K562 (cell line): ENCODE data around the gene BZW1. TPM values are rescaled to one million over a fixed set of nuclear protein-coding genes. Genes with fewer than 3 reads are reported as not detected.
A peak's percentile ranks its signal among the peaks of the same experiment; 100 is the strongest.

Source experiments
- ARID1B ChIP-seq: fragments of 450-650 bp; IDR thresholded peaks from 2 replicates; pipeline ENCODE4 v1.6.1; 2016; ENCODE audit warnings: antibody characterized with exemption, mild to moderate bottlenecking, inconsistent platforms
- ARID2 ChIP-seq: fragments of 450-650 bp; IDR thresholded peaks from 2 replicates; pipeline ENCODE4 v1.6.1; 2017; ENCODE audit warnings: antibody characterized with exemption, mild to moderate bottlenecking
- FIP1L1 ChIP-seq: fragments of 200-400 bp; formaldehyde crosslinking; IDR thresholded peaks from 2 replicates; pipeline ENCODE4 v1.6.1; 2018; ENCODE audit warnings: mild to moderate bottlenecking, low read depth, low read length; ENCODE audit not compliant: poor library complexity, severe bottlenecking
- FOXK1 ChIP-seq: sonication (generic); formaldehyde crosslinking; IDR thresholded peaks from 2 replicates; pipeline ENCODE4 v1.8.0; 2022; ENCODE audit warnings: missing genetic modification reagents, mild to moderate bottlenecking, borderline replicate concordance
- KLF16 ChIP-seq: IDR thresholded peaks from 2 replicates; pipeline ENCODE4 v1.6.1; 2016; ENCODE audit warnings: antibody characterized with exemption
- NCOA2 ChIP-seq, 2 experiments: fragments of 450-650 bp; IDR thresholded peaks; 2 replicates each; pipeline ENCODE4 v1.6.1; 2018; ENCODE audit warnings: mild to moderate bottlenecking in 2 of 2, moderate library complexity in 1 of 2; ENCODE audit not compliant: partially characterized antibody in 2 of 2
- POLR2H ChIP-seq: IDR thresholded peaks from 2 replicates; pipeline ENCODE4 v1.6.1; 2016; ENCODE audit warnings: missing genetic modification characterization, low read depth, mild to moderate bottlenecking, control low read depth, missing compliant biosample characterization, moderate library complexity
- PRPF4 ChIP-seq: fragments of 200-400 bp; formaldehyde crosslinking; IDR thresholded peaks from one replicate; pipeline ENCODE4 v1.6.1; 2017; ENCODE audit warnings: low read length, low read depth, mild to moderate bottlenecking; ENCODE audit not compliant: insufficient read depth, poor library complexity, severe bottlenecking
- TBP ChIP-seq: optimal IDR thresholded peaks from 2 replicates; pipeline ENCODE3; 2011; ENCODE audit warnings: low read depth, low read length, improper control_type of control experiment
- ZBTB1 ChIP-seq: sonication (generic); formaldehyde crosslinking; IDR thresholded peaks from 2 replicates; pipeline ENCODE4 v1.8.1; 2023; ENCODE audit warnings: missing genetic modification reagents, low read depth, mild to moderate bottlenecking, borderline replicate concordance
- ZC3H11A ChIP-seq: IDR thresholded peaks from 2 replicates; pipeline ENCODE4 v1.6.1; 2012; ENCODE audit warnings: low read depth, low read length, improper control_type of control experiment
- ZNF324 ChIP-seq: fragments of 250-450 bp; sonication (Bioruptor Pico); IDR thresholded peaks from 2 replicates; pipeline ENCODE4 v1.4.0; 2020; ENCODE audit warnings: mild to moderate bottlenecking
- ZNF444 ChIP-seq: fragments of 250-450 bp; sonication (Bioruptor Pico); IDR thresholded peaks from 2 replicates; pipeline ENCODE4 v1.4.0; 2020; ENCODE audit warnings: mild to moderate bottlenecking, moderate library complexity
- ZNF830 ChIP-seq: fragments of 250-450 bp; sonication (Bioruptor Pico); IDR thresholded peaks from 2 replicates; pipeline ENCODE4 v1.5.0; 2021; ENCODE audit warnings: mild to moderate bottlenecking
- polyA plus RNA-seq, 8 experiments: library from polyadenylated mRNA; depleted of rRNA in 4 of 8; stranded (reverse) in 5 of 8; unstranded in 3 of 8; fragments of >200 nt; fragmentation: Nextera tagmentation in 2 of 8; fragmentation: Illumina TruSeq in 1 of 8; extraction: Ambion mirVana in 2 of 8; extraction: Trizol in 1 of 8; gene quantifications; 2 replicates each; pipeline versions ENCODE4 v1.2.1 to v1.2.3, GENCODE V29; 2011 to 2014; ENCODE audit warnings: inconsistent platforms in 1 of 8, missing spikeins in 1 of 8
- total RNA-seq, 7 experiments: library from RNA; depleted of rRNA in 6 of 7; stranded (reverse); fragments of >200 nt in 6 of 7; fragmentation: Illumina TruSeq in 2 of 7; extraction: Trizol in 2 of 7; gene quantifications; 2 replicates each; pipeline versions ENCODE4 v1.2.1 to v1.2.3, GENCODE V29; 2011 to 2021; ENCODE audit warnings: low replicate concordance in 1 of 7
- TF ChIP-seq, protein P1 (sequence below): fragments of 450-650 bp; IDR thresholded peaks from 2 replicates; pipeline ENCODE4 v1.6.1; 2018; ENCODE audit not compliant: partially characterized antibody
- TF ChIP-seq, protein P2 (sequence below): fragments of 450-650 bp; IDR thresholded peaks from 2 replicates; pipeline ENCODE4 v1.6.1; 2017; ENCODE audit warnings: mild to moderate bottlenecking, moderate library complexity
- TF ChIP-seq, protein P3 (sequence below): sonication (generic); formaldehyde crosslinking; IDR thresholded peaks from 2 replicates; pipeline ENCODE4 v1.8.0; 2022; ENCODE audit warnings: mild to moderate bottlenecking, low read depth, missing genetic modification reagents
- TF ChIP-seq, protein P4 (sequence below): fragments of 450-650 bp; IDR thresholded peaks from 2 replicates; pipeline ENCODE4 v1.6.1; 2018; ENCODE audit warnings: mild to moderate bottlenecking, low read depth; ENCODE audit not compliant: partially characterized antibody

BZW1 gene
- total and polyA plus RNA-seq, 9 of the 15 experiments (the other 6 are each of a cell fraction or from before 2014, with no cell fraction given), result 110 to 244 (median 198) TPM

DNA sequence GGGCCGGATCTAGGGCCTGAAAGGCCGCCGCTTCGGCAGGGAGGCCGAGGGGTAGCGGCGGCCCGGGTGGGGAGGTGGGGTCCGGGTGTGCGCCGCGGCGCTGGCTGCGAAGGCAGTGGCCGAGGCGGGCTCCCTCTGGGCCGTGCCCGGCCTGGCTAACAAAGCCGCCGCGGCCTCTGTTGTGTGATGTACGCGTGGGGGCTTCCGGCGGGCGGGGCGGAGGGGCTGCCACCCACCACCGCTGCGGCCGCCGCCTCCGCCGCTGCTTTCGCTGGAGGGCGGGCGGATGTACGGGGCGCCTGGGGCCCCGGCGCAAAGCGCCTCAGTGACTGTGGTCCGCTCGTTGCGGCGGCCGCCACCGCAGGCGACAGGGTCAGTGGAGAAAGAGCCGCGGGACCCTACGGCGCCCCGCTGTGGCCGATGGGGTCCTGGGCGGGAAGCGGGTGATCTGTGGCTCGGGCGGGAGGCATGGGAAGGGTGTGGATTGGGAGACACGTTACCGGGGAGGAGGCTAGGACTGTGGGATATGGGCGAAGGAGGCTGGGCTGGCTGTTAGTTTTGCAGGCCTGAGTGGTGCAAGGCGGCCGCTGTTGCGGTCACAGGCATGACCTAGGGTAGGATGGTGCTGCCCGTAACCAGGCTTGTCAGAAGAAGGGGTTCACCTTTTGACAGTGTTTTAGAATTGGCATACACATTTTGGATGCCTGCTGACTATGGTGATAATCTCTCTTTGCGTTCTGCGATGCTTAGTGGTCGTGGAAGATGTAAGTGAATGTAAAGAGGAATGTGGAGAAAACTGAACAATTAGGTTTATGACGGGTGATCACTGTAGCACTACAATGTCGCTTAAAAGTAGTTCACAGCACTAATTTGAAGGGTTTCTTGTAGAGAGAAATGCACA, 662 bp downstream of the BZW1 start (continued):
- TF ChIP-seq ARID1B (peak; percentile 11; the same call in 1 of the 2 replicates), ZBTB1 (peak; percentile 53; the same call in 1 of the 2 replicates), PRPF4 (peak; percentile 81), NCOA2 (IDR thresholded peaks at IDR 0.05; ENCODE audit: partially characterized antibody in 2 of 2) (no peak), ZNF324 (CRISPR knock-in tag) (no peak), KLF16 (no peak), FIP1L1 (peak; percentile 22), ZNF444 (CRISPR knock-in tag) (no peak), ZC3H11A (no peak), POLR2H (no peak), TBP (peak; percentile 38), ARID2 (0 out of 2 replicates have a peak, but pooled peaks have one; percentile 50), ZNF830 (CRISPR knock-in tag) (no peak), FOXK1 (CRISPR knock-in tag) (no peak)
- TF ChIP-seq, protein P1, sequence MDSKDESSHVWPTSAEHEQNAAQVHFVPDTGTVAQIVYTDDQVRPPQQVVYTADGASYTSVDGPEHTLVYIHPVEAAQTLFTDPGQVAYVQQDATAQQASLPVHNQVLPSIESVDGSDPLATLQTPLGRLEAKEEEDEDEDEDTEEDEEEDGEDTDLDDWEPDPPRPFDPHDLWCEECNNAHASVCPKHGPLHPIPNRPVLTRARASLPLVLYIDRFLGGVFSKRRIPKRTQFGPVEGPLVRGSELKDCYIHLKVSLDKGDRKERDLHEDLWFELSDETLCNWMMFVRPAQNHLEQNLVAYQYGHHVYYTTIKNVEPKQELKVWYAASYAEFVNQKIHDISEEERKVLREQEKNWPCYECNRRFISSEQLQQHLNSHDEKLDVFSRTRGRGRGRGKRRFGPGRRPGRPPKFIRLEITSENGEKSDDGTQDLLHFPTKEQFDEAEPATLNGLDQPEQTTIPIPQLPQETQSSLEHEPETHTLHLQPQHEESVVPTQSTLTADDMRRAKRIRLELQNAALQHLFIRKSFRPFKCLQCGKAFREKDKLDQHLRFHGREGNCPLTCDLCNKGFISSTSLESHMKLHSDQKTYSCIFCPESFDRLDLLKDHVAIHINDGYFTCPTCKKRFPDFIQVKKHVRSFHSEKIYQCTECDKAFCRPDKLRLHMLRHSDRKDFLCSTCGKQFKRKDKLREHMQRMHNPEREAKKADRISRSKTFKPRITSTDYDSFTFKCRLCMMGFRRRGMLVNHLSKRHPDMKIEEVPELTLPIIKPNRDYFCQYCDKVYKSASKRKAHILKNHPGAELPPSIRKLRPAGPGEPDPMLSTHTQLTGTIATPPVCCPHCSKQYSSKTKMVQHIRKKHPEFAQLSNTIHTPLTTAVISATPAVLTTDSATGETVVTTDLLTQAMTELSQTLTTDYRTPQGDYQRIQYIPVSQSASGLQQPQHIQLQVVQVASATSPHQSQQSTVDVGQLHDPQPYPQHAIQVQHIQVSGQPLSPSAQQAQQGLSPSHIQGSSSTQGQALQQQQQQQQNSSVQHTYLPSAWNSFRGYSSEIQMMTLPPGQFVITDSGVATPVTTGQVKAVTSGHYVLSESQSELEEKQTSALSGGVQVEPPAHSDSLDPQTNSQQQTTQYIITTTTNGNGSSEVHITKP, result peak; percentile 27
- TF ChIP-seq, protein P2, sequence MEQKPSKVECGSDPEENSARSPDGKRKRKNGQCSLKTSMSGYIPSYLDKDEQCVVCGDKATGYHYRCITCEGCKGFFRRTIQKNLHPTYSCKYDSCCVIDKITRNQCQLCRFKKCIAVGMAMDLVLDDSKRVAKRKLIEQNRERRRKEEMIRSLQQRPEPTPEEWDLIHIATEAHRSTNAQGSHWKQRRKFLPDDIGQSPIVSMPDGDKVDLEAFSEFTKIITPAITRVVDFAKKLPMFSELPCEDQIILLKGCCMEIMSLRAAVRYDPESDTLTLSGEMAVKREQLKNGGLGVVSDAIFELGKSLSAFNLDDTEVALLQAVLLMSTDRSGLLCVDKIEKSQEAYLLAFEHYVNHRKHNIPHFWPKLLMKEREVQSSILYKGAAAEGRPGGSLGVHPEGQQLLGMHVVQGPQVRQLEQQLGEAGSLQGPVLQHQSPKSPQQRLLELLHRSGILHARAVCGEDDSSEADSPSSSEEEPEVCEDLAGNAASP, result no peak
- TF ChIP-seq, protein P3, sequence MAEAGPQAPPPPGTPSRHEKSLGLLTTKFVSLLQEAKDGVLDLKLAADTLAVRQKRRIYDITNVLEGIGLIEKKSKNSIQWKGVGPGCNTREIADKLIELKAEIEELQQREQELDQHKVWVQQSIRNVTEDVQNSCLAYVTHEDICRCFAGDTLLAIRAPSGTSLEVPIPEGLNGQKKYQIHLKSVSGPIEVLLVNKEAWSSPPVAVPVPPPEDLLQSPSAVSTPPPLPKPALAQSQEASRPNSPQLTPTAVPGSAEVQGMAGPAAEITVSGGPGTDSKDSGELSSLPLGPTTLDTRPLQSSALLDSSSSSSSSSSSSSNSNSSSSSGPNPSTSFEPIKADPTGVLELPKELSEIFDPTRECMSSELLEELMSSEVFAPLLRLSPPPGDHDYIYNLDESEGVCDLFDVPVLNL, result 0 out of 2 replicates have a peak, but pooled peaks have one; percentile 47
- TF ChIP-seq, protein P4, sequence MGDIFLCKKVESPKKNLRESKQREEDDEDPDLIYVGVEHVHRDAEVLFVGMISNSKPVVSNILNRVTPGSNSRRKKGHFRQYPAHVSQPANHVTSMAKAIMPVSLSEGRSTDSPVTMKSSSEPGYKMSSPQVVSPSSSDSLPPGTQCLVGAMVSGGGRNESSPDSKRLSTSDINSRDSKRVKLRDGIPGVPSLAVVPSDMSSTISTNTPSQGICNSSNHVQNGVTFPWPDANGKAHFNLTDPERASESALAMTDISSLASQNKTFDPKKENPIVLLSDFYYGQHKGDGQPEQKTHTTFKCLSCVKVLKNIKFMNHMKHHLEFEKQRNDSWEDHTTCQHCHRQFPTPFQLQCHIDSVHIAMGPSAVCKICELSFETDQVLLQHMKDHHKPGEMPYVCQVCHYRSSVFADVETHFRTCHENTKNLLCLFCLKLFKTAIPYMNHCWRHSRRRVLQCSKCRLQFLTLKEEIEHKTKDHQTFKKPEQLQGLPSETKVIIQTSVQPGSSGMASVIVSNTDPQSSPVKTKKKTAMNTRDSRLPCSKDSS, result no peak
